Astrocyte (in vitro differentiated cells and primary cell): Measurements from ENCODE around the gene JUN. TPM values are rescaled to one million over a fixed set of nuclear protein-coding genes. Genes with fewer than 3 reads are reported as not detected.

Experiments
- DNase-seq: peaks from one replicate; pipeline ENCODE4 v3.0.0-alpha.2; 2010; ENCODE audit warnings: low read depth
- FAIRE-seq: peaks from 2 replicates; lab custom pipeline; 2011; peaks lifted over from hg19 to GRCh38; lab: Jason Lieb, UNC
- H2AFZ ChIP-seq: 2 replicates; pipeline ENCODE4 v1.6.0; 2012; ENCODE audit warnings: low read depth, low read length, inconsistent platforms
- H3K27ac ChIP-seq: 2 replicates; pipeline ENCODE4 v1.5.1; 2011; ENCODE audit warnings: low read depth, low read length, inconsistent platforms
- H3K27me3 ChIP-seq: 2 replicates; pipeline ENCODE4 v1.6.0; 2011; ENCODE audit warnings: low read length, inconsistent platforms; ENCODE audit not compliant: insufficient read depth
- H3K36me3 ChIP-seq: 2 replicates; pipeline ENCODE4 v1.5.1; 2011; ENCODE audit warnings: low read length, inconsistent platforms; ENCODE audit not compliant: insufficient read depth
- H3K4me1 ChIP-seq: 2 replicates; pipeline ENCODE4 v1.5.1; 2011; ENCODE audit warnings: low read length, inconsistent platforms; ENCODE audit not compliant: insufficient read depth
- H3K4me2 ChIP-seq: 2 replicates; pipeline ENCODE4 v1.6.0; 2012; ENCODE audit warnings: low read length, inconsistent platforms
- H3K4me3 ChIP-seq: 2 replicates; pipeline ENCODE4 v1.5.1; 2011; ENCODE audit warnings: low read depth, mild to moderate bottlenecking, low read length, inconsistent platforms; ENCODE audit not compliant: insufficient read depth
- H3K79me2 ChIP-seq: 2 replicates; pipeline ENCODE4 v1.6.0; 2012; ENCODE audit warnings: mild to moderate bottlenecking, low read length, inconsistent platforms; ENCODE audit not compliant: insufficient read depth
- H3K9ac ChIP-seq: 2 replicates; pipeline ENCODE4 v1.6.0; 2012; ENCODE audit warnings: mild to moderate bottlenecking, low read length, inconsistent platforms
- H3K9me3 ChIP-seq: 2 replicates; pipeline ENCODE4 v1.5.1; 2012; ENCODE audit warnings: low read depth, mild to moderate bottlenecking, low read length, inconsistent platforms; ENCODE audit not compliant: insufficient read depth
- H4K20me1 ChIP-seq: 2 replicates; pipeline ENCODE4 v1.6.0; 2012; ENCODE audit warnings: low read length, inconsistent platforms; ENCODE audit not compliant: insufficient read depth
- H3K27ac Mint-ChIP-seq: one replicate; pipeline ENCODE4 v1.8.0; 2021; ENCODE audit warnings: mild to moderate bottlenecking, mixed read lengths; ENCODE audit not compliant: unreplicated experiment
- H3K27me3 Mint-ChIP-seq: one replicate; pipeline ENCODE4 v1.8.0; 2021; ENCODE audit warnings: low read depth, mixed read lengths; ENCODE audit not compliant: unreplicated experiment
- H3K36me3 Mint-ChIP-seq: one replicate; pipeline ENCODE4 v1.8.0; 2021; ENCODE audit warnings: low read depth, mixed read lengths; ENCODE audit not compliant: unreplicated experiment
- H3K4me1 Mint-ChIP-seq: one replicate; pipeline ENCODE4 v1.8.0; 2021; ENCODE audit warnings: low read depth, mixed read lengths; ENCODE audit not compliant: unreplicated experiment
- H3K4me3 Mint-ChIP-seq: one replicate; pipeline ENCODE4 v1.8.0; 2021; ENCODE audit warnings: mild to moderate bottlenecking, moderate library complexity, mixed read lengths; ENCODE audit not compliant: unreplicated experiment
- H3K9me3 Mint-ChIP-seq: one replicate; pipeline ENCODE4 v1.8.0; 2021; ENCODE audit warnings: mild to moderate bottlenecking, mixed read lengths; ENCODE audit not compliant: unreplicated experiment
- CTCF ChIP-seq: IDR thresholded peaks from 2 replicates; pipeline ENCODE4 v1.5.1; 2011; ENCODE audit warnings: low read depth, mild to moderate bottlenecking, inconsistent platforms, low read length, moderate library complexity; ENCODE audit not compliant: insufficient read depth
- EZH2 ChIP-seq: IDR thresholded peaks from 2 replicates; pipeline ENCODE4 v1.6.1; 2012; ENCODE audit warnings: mild to moderate bottlenecking, low read length, inconsistent platforms; ENCODE audit not compliant: insufficient read depth
- total RNA-seq: library from RNA; stranded (reverse); gene quantifications from 2 replicates; pipeline ENCODE4 v1.2.1, GENCODE V29; 2021

Gene JUN
- total RNA-seq, 1 donor from 2014 or later = 101 TPM

- Histone ChIP-seq H4K20me1 (no peaks in the 10 kb centered on the region), H3K4me3 (no peak overlapping the region), H3K4me1 (peaks cover 47% of the 10 kb centered on the region), H2AFZ (no peak overlapping the region), H3K79me2 (no peaks in the 10 kb centered on the region), H3K9me3 (no peaks in the 10 kb centered on the region), H3K27me3 (no peaks in the 10 kb centered on the region), H3K27ac (no peak overlapping the region), H3K9ac (no peak overlapping the region), H3K4me2 (no peak overlapping the region), H3K36me3 (no peaks in the 10 kb centered on the region)
- no peaks in the 10 kb centered on the region for H3K27me3 Mint-ChIP-seq
- no peaks in the 10 kb centered on the region for H3K9me3 Mint-ChIP-seq
- no peak for DNase-seq
- no peaks in the 10 kb centered on the region for H3K36me3 Mint-ChIP-seq
- FAIRE-seq = no peak
- peaks cover 33% of the 10 kb centered on the region for H3K4me1 Mint-ChIP-seq
- TF ChIP-seq CTCF (no peak), EZH2 (no peak)
- no peak overlapping the region for H3K27ac Mint-ChIP-seq
- H3K4me3 Mint-ChIP-seq = no peak overlapping the region
Measured at GRCh38 chr1:58812926-58813325, 29.1 kb upstream of the JUN start.

GRCh38 chr1:58812468-58812867 lies 28.6 kb upstream of the JUN start:
- H2AFZ ChIP-seq = no peak overlapping the region
- no peaks in the 10 kb centered on the region for H3K9me3 ChIP-seq
- no peak overlapping the region for H3K9ac ChIP-seq
- H3K36me3 ChIP-seq = no peaks in the 10 kb centered on the region
- no peak for FAIRE-seq
- no peak for TF ChIP-seq EZH2
- H3K27me3 ChIP-seq = no peaks in the 10 kb centered on the region
- H3K27ac ChIP-seq = no peak overlapping the region
- H3K9me3 Mint-ChIP-seq = no peaks in the 10 kb centered on the region
- no peaks in the 10 kb centered on the region for H3K27me3 Mint-ChIP-seq
- peaks cover 43% of the 10 kb centered on the region for H3K4me1 ChIP-seq
- no peak for DNase-seq
- H3K79me2 ChIP-seq = no peaks in the 10 kb centered on the region
- H3K4me3 ChIP-seq = no peak overlapping the region
- H3K4me2 ChIP-seq = no peak overlapping the region
- H4K20me1 ChIP-seq = no peaks in the 10 kb centered on the region
- H3K27ac Mint-ChIP-seq = no peak overlapping the region
- no peaks in the 10 kb centered on the region for H3K36me3 Mint-ChIP-seq
- no peak overlapping the region for H3K4me3 Mint-ChIP-seq
- H3K4me1 Mint-ChIP-seq = peaks cover 29% of the 10 kb centered on the region

- Mint-ChIP-seq H3K27me3 (no peaks in the 10 kb centered on the region), H3K4me1 (peaks cover 26% of the 10 kb centered on the region)
- no peak for FAIRE-seq
Measured at GRCh38 chr1:58811303-58811702, 27.5 kb upstream of the JUN start.

More at GRCh38 chr1:58811303-58811702, 27.5 kb upstream of the JUN start:
- no peak overlapping the region for H3K4me3 ChIP-seq
- H3K4me1 ChIP-seq = peaks cover 31% of the 10 kb centered on the region
- H3K27ac ChIP-seq = no peak overlapping the region
- Mint-ChIP-seq H3K36me3 (no peaks in the 10 kb centered on the region), H3K9me3 (no peaks in the 10 kb centered on the region), H3K4me3 (no peak overlapping the region), H3K27ac (no peak overlapping the region)
- no peak overlapping the region for H3K9ac ChIP-seq
- no peak for DNase-seq
- no peaks in the 10 kb centered on the region for H4K20me1 ChIP-seq
- no peaks in the 10 kb centered on the region for H3K36me3 ChIP-seq
- H3K79me2 ChIP-seq = no peaks in the 10 kb centered on the region
- TF ChIP-seq EZH2 = no peak
- TF ChIP-seq CTCF = no peak
- no peaks in the 10 kb centered on the region for H3K27me3 ChIP-seq
- no peak overlapping the region for H3K4me2 ChIP-seq
- no peak overlapping the region for H2AFZ ChIP-seq
- no peaks in the 10 kb centered on the region for H3K9me3 ChIP-seq
